ENCODE measurements around the gene DOCK6. TPM values are rescaled to one million over a fixed set of nuclear protein-coding genes. Genes with fewer than 3 reads are reported as not detected.

DOCK6 gene
- total and polyA plus RNA-seq, 2 of the 13 experiments (the other 11 are each of a cell fraction or from before 2014, with no cell fraction given): 5.4 to 38.1 TPM

- Histone ChIP-seq H3K4me1 (ENCODE audit: insufficient read depth, low read length) (peaks cover 21% of the 10 kb centered on the region), H3K9ac (ENCODE audit: insufficient read depth, low read depth, low read length) (peak overlapping the region; percentile 79), H3K9me3 (ENCODE audit: low read length) (no peaks in the 10 kb centered on the region), H2AFZ (ENCODE audit: low read length) (no peak overlapping the region), H3K27ac (ENCODE audit: extremely low read length, insufficient read depth, low read length) (peak overlapping the region; percentile 48), H3K4me3 (replicated peaks in 1 of 3; ENCODE audit: insufficient read depth in 1 of 3, low read depth in 2 of 3, low read length in 3 of 3) (peak overlapping the region; percentile 72 to 89 (median 83)), H3K79me2 (ENCODE audit: insufficient read depth, low read length) (no peaks in the 10 kb centered on the region), H3K4me2 (ENCODE audit: low read depth, low read length) (peak overlapping the region; percentile 96), H4K20me1 (ENCODE audit: insufficient read depth, low read length) (no peaks in the 10 kb centered on the region), H3K36me3 (replicated peaks in 1 of 2; ENCODE audit: control insufficient read depth in 1 of 2, insufficient read depth in 2 of 2, low read length in 2 of 2) (peaks cover 0 to 14% of the 10 kb centered on the region in 2 experiments; a peak in 1 of 5 replicates), H3K27me3 (ENCODE audit: control insufficient read depth in 1 of 2, insufficient read depth in 2 of 2, low read length in 2 of 2) (no peaks in the 10 kb centered on the region; a peak in 1 of 5 replicates)
- in situ Hi-C loops (cut with HindIII; ENCODE audit: extremely low pct_ligation_motif_present, low pct_unique_long_range_greater_than_20kb): loop anchor here (5.0 kb wide), 1 partner anchor 39 kb away; the partner anchor contains the start of gene SPC24
- no peak for DNase-seq (ENCODE audit: low spot score)
- 31% methylated on average over 36 of the region's 47 CpGs for WGBS (ENCODE audit: low lambda C conversion rate)
- ChIA-PET CTCF (ENCODE audit: low intra/inter-chr PET ratio, low total read pairs) (no interaction called here), POLR2A (interaction anchor here (0.6 to 1.8 kb wide), 3 partner anchors 53 to 67 kb away, joined by 3 to 5 read pairs (median 4); no protein-coding TSS in a partner anchor)
- FAIRE-seq: no peak
- peak; percentile 23 for ATAC-seq
- intact Hi-C loops (cut with micrococcal nuclease; ENCODE audit: unreplicated experiment): no loop called here
- no TSS peak for BruUV-seq (replicated peaks)
- TF ChIP-seq RBM39 (IDR thresholded peaks at IDR 0.05; ENCODE audit: low read depth, low read length, poor library complexity, severe bottlenecking): no peak
- TF ChIP-seq HDAC6 (IDR thresholded peaks at IDR 0.05; ENCODE audit: low read depth, low read length): no peak
- no peak for TF ChIP-seq NCOA5 (CRISPR knock-in tag; IDR thresholded peaks at IDR 0.05)
- TF ChIP-seq, protein P1, sequence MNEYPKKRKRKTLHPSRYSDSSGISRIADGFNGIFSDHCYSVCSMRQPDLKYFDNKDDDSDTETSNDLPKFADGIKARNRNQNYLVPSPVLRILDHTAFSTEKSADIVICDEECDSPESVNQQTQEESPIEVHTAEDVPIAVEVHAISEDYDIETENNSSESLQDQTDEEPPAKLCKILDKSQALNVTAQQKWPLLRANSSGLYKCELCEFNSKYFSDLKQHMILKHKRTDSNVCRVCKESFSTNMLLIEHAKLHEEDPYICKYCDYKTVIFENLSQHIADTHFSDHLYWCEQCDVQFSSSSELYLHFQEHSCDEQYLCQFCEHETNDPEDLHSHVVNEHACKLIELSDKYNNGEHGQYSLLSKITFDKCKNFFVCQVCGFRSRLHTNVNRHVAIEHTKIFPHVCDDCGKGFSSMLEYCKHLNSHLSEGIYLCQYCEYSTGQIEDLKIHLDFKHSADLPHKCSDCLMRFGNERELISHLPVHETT (CRISPR knock-in tag; conservative IDR thresholded peaks at IDR 0.05): 0 out of 2 replicates have a peak, but pooled peaks have one; percentile 10
- TF ChIP-seq HNRNPLL (IDR thresholded peaks at IDR 0.05; ENCODE audit: low read depth, low read length, poor library complexity, severe bottlenecking): peak; percentile 5
- TF ChIP-seq HNRNPK (IDR thresholded peaks at IDR 0.05; ENCODE audit: low read depth, low read length, poor library complexity, severe bottlenecking): peak; percentile 58
- TF ChIP-seq, protein P2, sequence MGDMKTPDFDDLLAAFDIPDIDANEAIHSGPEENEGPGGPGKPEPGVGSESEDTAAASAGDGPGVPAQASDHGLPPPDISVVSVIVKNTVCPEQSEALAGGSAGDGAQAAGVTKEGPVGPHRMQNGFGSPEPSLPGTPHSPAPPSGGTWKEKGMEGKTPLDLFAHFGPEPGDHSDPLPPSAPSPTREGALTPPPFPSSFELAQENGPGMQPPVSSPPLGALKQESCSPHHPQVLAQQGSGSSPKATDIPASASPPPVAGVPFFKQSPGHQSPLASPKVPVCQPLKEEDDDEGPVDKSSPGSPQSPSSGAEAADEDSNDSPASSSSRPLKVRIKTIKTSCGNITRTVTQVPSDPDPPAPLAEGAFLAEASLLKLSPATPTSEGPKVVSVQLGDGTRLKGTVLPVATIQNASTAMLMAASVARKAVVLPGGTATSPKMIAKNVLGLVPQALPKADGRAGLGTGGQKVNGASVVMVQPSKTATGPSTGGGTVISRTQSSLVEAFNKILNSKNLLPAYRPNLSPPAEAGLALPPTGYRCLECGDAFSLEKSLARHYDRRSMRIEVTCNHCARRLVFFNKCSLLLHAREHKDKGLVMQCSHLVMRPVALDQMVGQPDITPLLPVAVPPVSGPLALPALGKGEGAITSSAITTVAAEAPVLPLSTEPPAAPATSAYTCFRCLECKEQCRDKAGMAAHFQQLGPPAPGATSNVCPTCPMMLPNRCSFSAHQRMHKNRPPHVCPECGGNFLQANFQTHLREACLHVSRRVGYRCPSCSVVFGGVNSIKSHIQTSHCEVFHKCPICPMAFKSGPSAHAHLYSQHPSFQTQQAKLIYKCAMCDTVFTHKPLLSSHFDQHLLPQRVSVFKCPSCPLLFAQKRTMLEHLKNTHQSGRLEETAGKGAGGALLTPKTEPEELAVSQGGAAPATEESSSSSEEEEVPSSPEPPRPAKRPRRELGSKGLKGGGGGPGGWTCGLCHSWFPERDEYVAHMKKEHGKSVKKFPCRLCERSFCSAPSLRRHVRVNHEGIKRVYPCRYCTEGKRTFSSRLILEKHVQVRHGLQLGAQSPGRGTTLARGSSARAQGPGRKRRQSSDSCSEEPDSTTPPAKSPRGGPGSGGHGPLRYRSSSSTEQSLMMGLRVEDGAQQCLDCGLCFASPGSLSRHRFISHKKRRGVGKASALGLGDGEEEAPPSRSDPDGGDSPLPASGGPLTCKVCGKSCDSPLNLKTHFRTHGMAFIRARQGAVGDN (CRISPR knock-in tag; IDR thresholded peaks at IDR 0.05): 0 out of 2 replicates have a peak, but pooled peaks have one; percentile 15
- TF ChIP-seq ZNF567 (CRISPR knock-in tag; IDR thresholded peaks at IDR 0.05; ENCODE audit: borderline replicate concordance): no peak
- no peak for TF ChIP-seq ZNF747 (CRISPR knock-in tag; IDR thresholded peaks at IDR 0.05; ENCODE audit: borderline replicate concordance)
- TF ChIP-seq, protein P3, sequence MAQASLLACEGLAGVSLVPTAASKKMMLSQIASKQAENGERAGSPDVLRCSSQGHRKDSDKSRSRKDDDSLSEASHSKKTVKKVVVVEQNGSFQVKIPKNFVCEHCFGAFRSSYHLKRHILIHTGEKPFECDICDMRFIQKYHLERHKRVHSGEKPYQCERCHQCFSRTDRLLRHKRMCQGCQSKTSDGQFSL (CRISPR knock-in tag; IDR thresholded peaks at IDR 0.05): 0 out of 2 replicates have a peak, but pooled peaks have one; percentile 11
- TF ChIP-seq, protein P4, sequence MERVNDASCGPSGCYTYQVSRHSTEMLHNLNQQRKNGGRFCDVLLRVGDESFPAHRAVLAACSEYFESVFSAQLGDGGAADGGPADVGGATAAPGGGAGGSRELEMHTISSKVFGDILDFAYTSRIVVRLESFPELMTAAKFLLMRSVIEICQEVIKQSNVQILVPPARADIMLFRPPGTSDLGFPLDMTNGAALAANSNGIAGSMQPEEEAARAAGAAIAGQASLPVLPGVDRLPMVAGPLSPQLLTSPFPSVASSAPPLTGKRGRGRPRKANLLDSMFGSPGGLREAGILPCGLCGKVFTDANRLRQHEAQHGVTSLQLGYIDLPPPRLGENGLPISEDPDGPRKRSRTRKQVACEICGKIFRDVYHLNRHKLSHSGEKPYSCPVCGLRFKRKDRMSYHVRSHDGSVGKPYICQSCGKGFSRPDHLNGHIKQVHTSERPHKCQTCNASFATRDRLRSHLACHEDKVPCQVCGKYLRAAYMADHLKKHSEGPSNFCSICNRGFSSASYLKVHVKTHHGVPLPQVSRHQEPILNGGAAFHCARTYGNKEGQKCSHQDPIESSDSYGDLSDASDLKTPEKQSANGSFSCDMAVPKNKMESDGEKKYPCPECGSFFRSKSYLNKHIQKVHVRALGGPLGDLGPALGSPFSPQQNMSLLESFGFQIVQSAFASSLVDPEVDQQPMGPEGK (CRISPR knock-in tag; IDR thresholded peaks at IDR 0.05): peak; percentile 54
- no peak for TF ChIP-seq THAP11 (CRISPR knock-in tag; IDR thresholded peaks at IDR 0.05)
These were observed 65.7 kb downstream of the DOCK6 start for GRCh38 chr19:11196406-11197287.

Data from HepG2 (cell line).